Measurements from ENCODE around the gene VCAM1. TPM values are rescaled to one million over a fixed set of nuclear protein-coding genes. Genes with fewer than 3 reads are reported as not detected.
A peak's percentile ranks its signal among the peaks of the same experiment; 100 is the strongest.

Gene VCAM1
- total RNA-seq, 1 donor from 2014 or later: 9.8 TPM

- Histone ChIP-seq H3K4me1 (peaks cover 0 to 4% of the 10 kb centered on the region in 2 donors), H3K36me3 (no peaks in the 10 kb centered on the region), H3K9me3 (no peaks in the 10 kb centered on the region), H3K27ac (no peak overlapping the region), H3K27me3 (no peaks in the 10 kb centered on the region), H3K4me3 (no peak overlapping the region)
- intact Hi-C loops (cut with DNase I): loop anchor here (5.0 kb wide), 1 partner anchor 38 kb away; no protein-coding TSS in a partner anchor
- no peak for DNase-seq (ENCODE audit: low spot score in 2 of 2)
- no peak for TF ChIP-seq CTCF (IDR thresholded peaks at IDR 0.05)
Observed at GRCh38 chr1:100724281-100724680, 4.7 kb downstream of the VCAM1 start.

- Histone ChIP-seq H3K27ac (no peak overlapping the region), H3K9me3 (no peaks in the 10 kb centered on the region), H3K4me1 (peaks cover 0 to 4% of the 10 kb centered on the region in 2 donors), H3K36me3 (no peaks in the 10 kb centered on the region), H3K4me3 (no peak overlapping the region), H3K27me3 (no peaks in the 10 kb centered on the region)
- no peak for DNase-seq (ENCODE audit: low spot score in 2 of 2)
- intact Hi-C loops (cut with DNase I): no loop called here
- no peak for TF ChIP-seq CTCF (IDR thresholded peaks at IDR 0.05)
Observed at GRCh38 chr1:100730130-100730529, 10.6 kb downstream of the VCAM1 start.

- intact Hi-C loops (cut with DNase I): no loop called here
- Histone ChIP-seq H3K9me3 (no peaks in the 10 kb centered on the region), H3K27ac (no peak overlapping the region), H3K36me3 (no peaks in the 10 kb centered on the region), H3K27me3 (no peaks in the 10 kb centered on the region), H3K4me1 (peaks cover 0 to 14% of the 10 kb centered on the region in 2 donors), H3K4me3 (no peak overlapping the region)
- TF ChIP-seq CTCF (IDR thresholded peaks at IDR 0.05): no peak
- no peak for DNase-seq (ENCODE audit: low spot score in 2 of 2)
Observed at GRCh38 chr1:100731309-100731708, 11.8 kb downstream of the VCAM1 start.

GRCh38 chr1:100731758-100732157 lies 12.2 kb downstream of the VCAM1 start:
- Histone ChIP-seq H3K27ac (no peak overlapping the region), H3K9me3 (no peaks in the 10 kb centered on the region), H3K36me3 (no peaks in the 10 kb centered on the region), H3K4me1 (peaks cover 0 to 19% of the 10 kb centered on the region in 2 donors), H3K4me3 (no peak overlapping the region), H3K27me3 (no peaks in the 10 kb centered on the region)
- DNase-seq (ENCODE audit: low spot score in 2 of 2): no peak
- intact Hi-C loops (cut with DNase I): no loop called here
- TF ChIP-seq CTCF (IDR thresholded peaks at IDR 0.05): no peak

GRCh38 chr1:100734676-100735075 lies 15.1 kb downstream of the VCAM1 start:
- Histone ChIP-seq H3K36me3 (no peaks in the 10 kb centered on the region), H3K4me1 (peaks cover 0 to 18% of the 10 kb centered on the region in 2 donors), H3K4me3 (no peak overlapping the region), H3K9me3 (no peaks in the 10 kb centered on the region), H3K27me3 (no peaks in the 10 kb centered on the region), H3K27ac (peak overlapping the region in 1 of 2 donors; percentile 41)
- intact Hi-C loops (cut with DNase I): no loop called here
- TF ChIP-seq CTCF (IDR thresholded peaks at IDR 0.05): no peak
- no peak for DNase-seq (ENCODE audit: low spot score in 2 of 2)

- Histone ChIP-seq H3K27ac (peak overlapping the region in 1 of 2 donors; percentile 41), H3K36me3 (no peaks in the 10 kb centered on the region), H3K4me3 (no peak overlapping the region), H3K4me1 (peaks cover 0 to 18% of the 10 kb centered on the region in 2 donors), H3K9me3 (no peaks in the 10 kb centered on the region), H3K27me3 (no peaks in the 10 kb centered on the region)
- intact Hi-C loops (cut with DNase I): no loop called here
- no peak for DNase-seq (ENCODE audit: low spot score in 2 of 2)
- no peak for TF ChIP-seq CTCF (IDR thresholded peaks at IDR 0.05)
Observed at GRCh38 chr1:100735244-100735643, 15.7 kb downstream of the VCAM1 start.

Data from ascending aorta (tissue), 2 donors.